Astrocyte (in vitro differentiated cells and primary cell): Measurements from ENCODE around the gene CELA2A. TPM values are rescaled to one million over a fixed set of nuclear protein-coding genes. Genes with fewer than 3 reads are reported as not detected.
"Not testable (repeated sequence)": the region's sequence is repeated elsewhere in the genome, so short reads cannot be mapped to it uniquely, and the experiment has no call there.

Experiments used
- DNase-seq: peaks from one replicate; pipeline ENCODE4 v3.0.0-alpha.2; 2010; ENCODE audit warnings: low read depth
- FAIRE-seq: peaks from 2 replicates; lab custom pipeline; 2011; peaks lifted over from hg19 to GRCh38; lab: Jason Lieb, UNC
- H2AFZ ChIP-seq: 2 replicates; pipeline ENCODE4 v1.6.0; 2012; ENCODE audit warnings: low read depth, low read length, inconsistent platforms
- H3K27ac ChIP-seq: 2 replicates; pipeline ENCODE4 v1.5.1; 2011; ENCODE audit warnings: low read depth, low read length, inconsistent platforms
- H3K27me3 ChIP-seq: 2 replicates; pipeline ENCODE4 v1.6.0; 2011; ENCODE audit warnings: low read length, inconsistent platforms; ENCODE audit not compliant: insufficient read depth
- H3K36me3 ChIP-seq: 2 replicates; pipeline ENCODE4 v1.5.1; 2011; ENCODE audit warnings: low read length, inconsistent platforms; ENCODE audit not compliant: insufficient read depth
- H3K4me1 ChIP-seq: 2 replicates; pipeline ENCODE4 v1.5.1; 2011; ENCODE audit warnings: low read length, inconsistent platforms; ENCODE audit not compliant: insufficient read depth
- H3K4me2 ChIP-seq: 2 replicates; pipeline ENCODE4 v1.6.0; 2012; ENCODE audit warnings: low read length, inconsistent platforms
- H3K4me3 ChIP-seq: 2 replicates; pipeline ENCODE4 v1.5.1; 2011; ENCODE audit warnings: low read depth, mild to moderate bottlenecking, low read length, inconsistent platforms; ENCODE audit not compliant: insufficient read depth
- H3K79me2 ChIP-seq: 2 replicates; pipeline ENCODE4 v1.6.0; 2012; ENCODE audit warnings: mild to moderate bottlenecking, low read length, inconsistent platforms; ENCODE audit not compliant: insufficient read depth
- H3K9ac ChIP-seq: 2 replicates; pipeline ENCODE4 v1.6.0; 2012; ENCODE audit warnings: mild to moderate bottlenecking, low read length, inconsistent platforms
- H3K9me3 ChIP-seq: 2 replicates; pipeline ENCODE4 v1.5.1; 2012; ENCODE audit warnings: low read depth, mild to moderate bottlenecking, low read length, inconsistent platforms; ENCODE audit not compliant: insufficient read depth
- H4K20me1 ChIP-seq: 2 replicates; pipeline ENCODE4 v1.6.0; 2012; ENCODE audit warnings: low read length, inconsistent platforms; ENCODE audit not compliant: insufficient read depth
- H3K27ac Mint-ChIP-seq: one replicate; pipeline ENCODE4 v1.8.0; 2021; ENCODE audit warnings: mild to moderate bottlenecking, mixed read lengths; ENCODE audit not compliant: unreplicated experiment
- H3K27me3 Mint-ChIP-seq: one replicate; pipeline ENCODE4 v1.8.0; 2021; ENCODE audit warnings: low read depth, mixed read lengths; ENCODE audit not compliant: unreplicated experiment
- H3K36me3 Mint-ChIP-seq: one replicate; pipeline ENCODE4 v1.8.0; 2021; ENCODE audit warnings: low read depth, mixed read lengths; ENCODE audit not compliant: unreplicated experiment
- H3K4me1 Mint-ChIP-seq: one replicate; pipeline ENCODE4 v1.8.0; 2021; ENCODE audit warnings: low read depth, mixed read lengths; ENCODE audit not compliant: unreplicated experiment
- H3K4me3 Mint-ChIP-seq: one replicate; pipeline ENCODE4 v1.8.0; 2021; ENCODE audit warnings: mild to moderate bottlenecking, moderate library complexity, mixed read lengths; ENCODE audit not compliant: unreplicated experiment
- H3K9me3 Mint-ChIP-seq: one replicate; pipeline ENCODE4 v1.8.0; 2021; ENCODE audit warnings: mild to moderate bottlenecking, mixed read lengths; ENCODE audit not compliant: unreplicated experiment
- CTCF ChIP-seq: IDR thresholded peaks from 2 replicates; pipeline ENCODE4 v1.5.1; 2011; ENCODE audit warnings: low read depth, mild to moderate bottlenecking, inconsistent platforms, low read length, moderate library complexity; ENCODE audit not compliant: insufficient read depth
- EZH2 ChIP-seq: IDR thresholded peaks from 2 replicates; pipeline ENCODE4 v1.6.1; 2012; ENCODE audit warnings: mild to moderate bottlenecking, low read length, inconsistent platforms; ENCODE audit not compliant: insufficient read depth
- total RNA-seq: library from RNA; stranded (reverse); gene quantifications from 2 replicates; pipeline ENCODE4 v1.2.1, GENCODE V29; 2021

CELA2A gene
- total RNA-seq, 1 donor from 2014 or later: not detected

- no peak for DNase-seq
- FAIRE-seq: no peak
These were observed 54.3 kb downstream of the CELA2A start for GRCh38 chr1:15510611-15511405.

GRCh38 chr1:15513192-15513591, 56.7 kb downstream of the CELA2A start:
- Histone ChIP-seq H3K9ac (no peak overlapping the region), H3K4me2 (no peak overlapping the region), H3K4me1 (no peaks in the 10 kb centered on the region), H3K4me3 (no peak overlapping the region), H3K27me3 (no peaks in the 10 kb centered on the region), H2AFZ (no peak overlapping the region), H3K79me2 (no peaks in the 10 kb centered on the region), H3K27ac (no peak overlapping the region), H3K9me3 (no peaks in the 10 kb centered on the region), H4K20me1 (no peaks in the 10 kb centered on the region), H3K36me3 (no peaks in the 10 kb centered on the region)
- H3K27ac Mint-ChIP-seq: no peak overlapping the region
- TF ChIP-seq CTCF (no peak), EZH2 (no peak)
- no peak overlapping the region for H3K4me3 Mint-ChIP-seq
- no peaks in the 10 kb centered on the region for H3K4me1 Mint-ChIP-seq
- no peaks in the 10 kb centered on the region for H3K27me3 Mint-ChIP-seq
- DNase-seq (no peak), FAIRE-seq (no peak)
- H3K36me3 Mint-ChIP-seq: peaks cover 14% of the 10 kb centered on the region
- H3K9me3 Mint-ChIP-seq: no peaks in the 10 kb centered on the region

More at GRCh38 chr1:15510611-15511405, 54.3 kb downstream of the CELA2A start:
- Histone ChIP-seq H4K20me1 (no peaks in the 10 kb centered on the region), H3K36me3 (no peaks in the 10 kb centered on the region), H2AFZ (no peak overlapping the region), H3K4me2 (no peak overlapping the region), H3K27me3 (no peaks in the 10 kb centered on the region), H3K27ac (no peak overlapping the region), H3K9ac (no peak overlapping the region), H3K79me2 (no peaks in the 10 kb centered on the region), H3K4me1 (no peaks in the 10 kb centered on the region), H3K9me3 (no peaks in the 10 kb centered on the region), H3K4me3 (no peak overlapping the region)
- Mint-ChIP-seq H3K4me3 (no peak overlapping the region), H3K27me3 (no peaks in the 10 kb centered on the region), H3K27ac (peak overlapping the region; percentile 41), H3K4me1 (no peaks in the 10 kb centered on the region), H3K9me3 (no peaks in the 10 kb centered on the region), H3K36me3 (peaks cover 14% of the 10 kb centered on the region)
- no peak for TF ChIP-seq EZH2
- no peak for TF ChIP-seq CTCF

GRCh38 chr1:15513919-15514318, 57.4 kb downstream of the CELA2A start:
- H3K27ac ChIP-seq: no peak overlapping the region
- H3K4me2 ChIP-seq: no peak overlapping the region
- no peak overlapping the region for H3K9ac ChIP-seq
- H2AFZ ChIP-seq: no peak overlapping the region
- H3K27me3 ChIP-seq: no peaks in the 10 kb centered on the region
- no peaks in the 10 kb centered on the region for H3K4me1 ChIP-seq
- Mint-ChIP-seq H3K4me3 (no peak overlapping the region), H3K9me3 (no peaks in the 10 kb centered on the region), H3K36me3 (peaks cover 14% of the 10 kb centered on the region), H3K27me3 (no peaks in the 10 kb centered on the region), H3K27ac (no peak overlapping the region), H3K4me1 (no peaks in the 10 kb centered on the region)
- TF ChIP-seq CTCF (no peak), EZH2 (no peak)
- H3K4me3 ChIP-seq: no peak overlapping the region
- no peaks in the 10 kb centered on the region for H3K36me3 ChIP-seq
- H3K79me2 ChIP-seq: no peaks in the 10 kb centered on the region
- H4K20me1 ChIP-seq: no peaks in the 10 kb centered on the region
- FAIRE-seq: no peak
- no peaks in the 10 kb centered on the region for H3K9me3 ChIP-seq
- DNase-seq: no peak

- H3K27ac ChIP-seq, H3K9me3 ChIP-seq, H3K79me2 ChIP-seq, H3K4me3 Mint-ChIP-seq, H3K27ac Mint-ChIP-seq, H3K9ac ChIP-seq, H3K4me2 ChIP-seq, FAIRE-seq, H3K4me1 Mint-ChIP-seq, H3K4me3 ChIP-seq, H2AFZ ChIP-seq, H3K36me3 ChIP-seq, H3K27me3 Mint-ChIP-seq, H3K9me3 Mint-ChIP-seq, H3K27me3 ChIP-seq, H3K4me1 ChIP-seq, H4K20me1 ChIP-seq, DNase-seq: not testable (repeated sequence)
- peaks cover 12% of the 10 kb centered on the region for H3K36me3 Mint-ChIP-seq
These were observed 58.0 kb downstream of the CELA2A start for GRCh38 chr1:15514557-15514956.
